Esophagus squamous epithelium (tissue), 4 donors: ENCODE data around the gene GABBR2.

Source experiments
- CTCF ChIP-seq, 6 experiments: fragments of 450-650 bp in 4 of 6; fragments of 200-600 bp in 2 of 6; sonication (generic) in 2 of 6; IDR thresholded peaks; one replicate each; pipeline ENCODE4 v1.5.1; 2016 to 2019; ENCODE audit warnings: antibody characterized with exemption in 6 of 6, mild to moderate bottlenecking in 4 of 6, moderate library complexity in 4 of 6
- POLR2A ChIP-seq, 4 donors: fragments of 450-650 bp; IDR thresholded peaks; one replicate each; pipeline ENCODE4 v1.6.1; 2017; ENCODE audit warnings: antibody characterized with exemption in 4 of 4, mild to moderate bottlenecking in 4 of 4, moderate library complexity in 3 of 4

- TF ChIP-seq CTCF (IDR thresholded peaks at IDR 0.05) (no peak), POLR2A (IDR thresholded peaks at IDR 0.05) (no peak)
Observed at GRCh38 chr9:98614941-98615340, 93.8 kb downstream of the GABBR2 start.
